Activated naive CD4-positive, alpha-beta T cell treated with anti-CD3 and anti-CD28 coated beads, Interleukin-2, amount 50 U/mL, for 72 hours (primary cell): ENCODE results near the gene MEF2B. TPM values are rescaled to one million over a fixed set of nuclear protein-coding genes. Genes with fewer than 3 reads are reported as not detected.
A peak's percentile ranks its signal among the peaks of the same experiment; 100 is the strongest.
"Not testable (repeated sequence)": the region's sequence is repeated elsewhere in the genome, so short reads cannot be mapped to it uniquely, and the experiment has no call there.

Source experiments
- ATAC-seq, 2 donors: fragments of 150-1000 bp; cut with Tn5 transposase; 2 replicates each; pipeline ENCODE4 v1.10.0; 2021; ENCODE audit warnings: mild to moderate bottlenecking in 2 of 2, moderate library complexity in 2 of 2
- DNase-seq, 2 donors: peaks; one replicate each; pipeline ENCODE4 v3.0.0; 2021 to 2022; ENCODE audit warnings: low spot score in 2 of 2
- H3K27ac Mint-ChIP-seq, 2 donors: one replicate each; pipeline ENCODE4 v1.8.0; 2022; ENCODE audit warnings: mild to moderate bottlenecking in 2 of 2, mixed read lengths in 2 of 2
- H3K36me3 Mint-ChIP-seq, 2 donors: one replicate each; pipeline ENCODE4 v1.8.0; 2022; ENCODE audit warnings: mixed read lengths in 2 of 2
- H3K9me3 Mint-ChIP-seq, 2 donors: one replicate each; pipeline ENCODE4 v1.8.0; 2022; ENCODE audit warnings: mixed read lengths in 2 of 2
- total RNA-seq, 2 donors: library from RNA; stranded (reverse); gene quantifications; one replicate each; pipeline ENCODE4 v1.2.3, GENCODE V29; 2022

The MEF2B gene
- total RNA-seq, 2 donors from 2014 or later = 2.4 to 3.4 TPM

- no peak for DNase-seq
- Mint-ChIP-seq H3K27ac (no peak overlapping the region), H3K36me3 (peaks cover 17 to 23% of the 10 kb centered on the region in 2 donors), H3K9me3 (peaks cover 6 to 8% of the 10 kb centered on the region in 2 donors)
- ATAC-seq = no peak
Measured at GRCh38 chr19:19122902-19123301, 47.2 kb downstream of the MEF2B start.

- Mint-ChIP-seq H3K36me3 (peaks cover 17 to 20% of the 10 kb centered on the region in 2 donors), H3K9me3 (peaks cover 6% of the 10 kb centered on the region in 2 donors), H3K27ac (no peak overlapping the region)
- ATAC-seq (no peak), DNase-seq (no peak)
Measured at GRCh38 chr19:19121371-19121770, 48.7 kb downstream of the MEF2B start.

- DNase-seq (peak in 1 of 2 donors; percentile 34), ATAC-seq (peak in 1 of 2 donors; percentile 51)
- peaks cover 6% of the 10 kb centered on the region in 2 donors for H3K9me3 Mint-ChIP-seq
- H3K27ac Mint-ChIP-seq = no peak overlapping the region
- H3K36me3 Mint-ChIP-seq = peaks cover 17 to 20% of the 10 kb centered on the region in 2 donors
Measured at GRCh38 chr19:19120308-19121231, 49.5 kb downstream of the MEF2B start.

- no peak for DNase-seq
- no peak for ATAC-seq
- peaks cover 6% of the 10 kb centered on the region in 2 donors for H3K9me3 Mint-ChIP-seq
- peaks cover 17 to 20% of the 10 kb centered on the region in 2 donors for H3K36me3 Mint-ChIP-seq
- H3K27ac Mint-ChIP-seq = no peak overlapping the region
Measured at GRCh38 chr19:19119325-19120237, 50.5 kb downstream of the MEF2B start.

GRCh38 chr19:19115954-19116353 is 54.1 kb downstream of the MEF2B start:
- peak; percentile 50 to 59 for ATAC-seq
- DNase-seq = peak in 1 of 2 donors; percentile 66
- Mint-ChIP-seq H3K9me3 (no peaks in the 10 kb centered on the region), H3K36me3 (no peaks in the 10 kb centered on the region), H3K27ac (no peak overlapping the region)

- H3K9me3 Mint-ChIP-seq = no peaks in the 10 kb centered on the region
- DNase-seq = no peak
- ATAC-seq = peak; percentile 9 to 33
- no peak overlapping the region for H3K27ac Mint-ChIP-seq
- no peaks in the 10 kb centered on the region for H3K36me3 Mint-ChIP-seq
Measured at GRCh38 chr19:19113040-19113626, 56.9 kb downstream of the MEF2B start.

- Mint-ChIP-seq H3K36me3 (no peaks in the 10 kb centered on the region), H3K9me3 (no peaks in the 10 kb centered on the region), H3K27ac (peak overlapping the region in 1 of 2 donors; percentile 44)
- DNase-seq (no peak), ATAC-seq (no peak)
Measured at GRCh38 chr19:19111967-19112580, 58.0 kb downstream of the MEF2B start.

GRCh38 chr19:19111136-19111835 is 58.8 kb downstream of the MEF2B start:
- Mint-ChIP-seq H3K27ac (no peak overlapping the region), H3K36me3 (no peaks in the 10 kb centered on the region), H3K9me3 (no peaks in the 10 kb centered on the region)
- ATAC-seq = no peak
- DNase-seq = no peak

- ATAC-seq (peak; percentile 61 to 76), DNase-seq (peak in 1 of 2 donors; percentile 21)
- H3K36me3 Mint-ChIP-seq = no peaks in the 10 kb centered on the region
- no peaks in the 10 kb centered on the region for H3K9me3 Mint-ChIP-seq
- H3K27ac Mint-ChIP-seq = no peak overlapping the region
Measured at GRCh38 chr19:19110410-19111135, 59.5 kb downstream of the MEF2B start.

- Mint-ChIP-seq H3K36me3 (no peaks in the 10 kb centered on the region), H3K27ac (no peak overlapping the region), H3K9me3 (no peaks in the 10 kb centered on the region)
- ATAC-seq (no peak), DNase-seq (no peak)
Measured at GRCh38 chr19:19109601-19110000, 60.5 kb downstream of the MEF2B start.

GRCh38 chr19:19107654-19108053 is 62.4 kb downstream of the MEF2B start:
- Mint-ChIP-seq H3K9me3 (no peaks in the 10 kb centered on the region), H3K36me3 (no peaks in the 10 kb centered on the region)

GRCh38 chr19:19106938-19107337 is 63.1 kb downstream of the MEF2B start:
- ATAC-seq, H3K9me3 Mint-ChIP-seq, H3K36me3 Mint-ChIP-seq, DNase-seq, H3K27ac Mint-ChIP-seq: not testable (repeated sequence)

More at GRCh38 chr19:19107654-19108053, 62.4 kb downstream of the MEF2B start:
- H3K27ac Mint-ChIP-seq = no peak overlapping the region
- DNase-seq (no peak), ATAC-seq (no peak)

GRCh38 chr19:19106056-19106551 is 64.0 kb downstream of the MEF2B start:
- no peaks in the 10 kb centered on the region for H3K36me3 Mint-ChIP-seq
- ATAC-seq (no peak), DNase-seq (no peak)
- H3K9me3 Mint-ChIP-seq = no peaks in the 10 kb centered on the region
- no peak overlapping the region for H3K27ac Mint-ChIP-seq

GRCh38 chr19:19105365-19106055 is 64.6 kb downstream of the MEF2B start:
- Mint-ChIP-seq H3K36me3 (no peaks in the 10 kb centered on the region), H3K9me3 (no peaks in the 10 kb centered on the region), H3K27ac (peak overlapping the region in 1 of 2 donors; percentile 55)
- ATAC-seq = no peak
- no peak for DNase-seq
